H9 (cell line): ENCODE measurements around the gene TRABD2B. TPM values are rescaled to one million over a fixed set of nuclear protein-coding genes. Genes with fewer than 3 reads are reported as not detected.

Experiments
- DNase-seq: peaks from one replicate; pipeline ENCODE4 v3.0.0-alpha.2; 2017
- H2AFZ ChIP-seq: one replicate; pipeline ENCODE4 v1.6.1; 2013; ENCODE audit warnings: mild to moderate bottlenecking, low read length, control low read depth, moderate library complexity
- H2AK5ac ChIP-seq: 2 replicates; pipeline ENCODE4 v1.6.1; 2013; ENCODE audit warnings: low read length, control low read depth, mixed read lengths; ENCODE audit not compliant: insufficient read length
- H2BK120ac ChIP-seq: one replicate; pipeline ENCODE4 v1.6.1; 2013; ENCODE audit warnings: low read depth, mild to moderate bottlenecking, low read length, control low read depth, inconsistent platforms; ENCODE audit not compliant: poor library complexity, severe bottlenecking
- H2BK12ac ChIP-seq: 2 replicates; pipeline ENCODE4 v1.6.1; 2013; ENCODE audit warnings: low read length, control low read depth, mixed read lengths, low read depth; ENCODE audit not compliant: insufficient read length
- H2BK15ac ChIP-seq: 2 replicates; pipeline ENCODE4 v1.6.1; 2013; ENCODE audit warnings: low read depth, low read length, control low read depth
- H2BK20ac ChIP-seq: one replicate; pipeline ENCODE4 v1.6.1; 2013; ENCODE audit warnings: low read depth, mild to moderate bottlenecking, low read length, control low read depth, inconsistent platforms; ENCODE audit not compliant: poor library complexity, severe bottlenecking
- H2BK5ac ChIP-seq: 2 replicates; pipeline ENCODE4 v1.6.1; 2013; ENCODE audit warnings: low read length, control low read depth, mixed read lengths; ENCODE audit not compliant: insufficient read length
- H3K14ac ChIP-seq: 2 replicates; pipeline ENCODE4 v1.6.1; 2013; ENCODE audit warnings: low read length, control low read depth; ENCODE audit not compliant: insufficient read depth
- H3K18ac ChIP-seq: 2 replicates; pipeline ENCODE4 v1.6.1; 2013; ENCODE audit warnings: low read depth, mild to moderate bottlenecking, mixed read lengths, low read length, control low read depth; ENCODE audit not compliant: insufficient read length
- H3K23ac ChIP-seq: 2 replicates; pipeline ENCODE4 v1.6.1; 2013; ENCODE audit warnings: low read length, control low read depth, mixed read lengths, low read depth; ENCODE audit not compliant: insufficient read length
- H3K23me2 ChIP-seq: 2 replicates; pipeline ENCODE4 v1.6.1; 2013; ENCODE audit warnings: low read depth, mild to moderate bottlenecking, mixed read lengths, low read length, control low read depth; ENCODE audit not compliant: insufficient read length, poor library complexity, severe bottlenecking
- H3K27ac ChIP-seq: 2 replicates; pipeline ENCODE4 v1.5.1; 2013; ENCODE audit warnings: low read length, control low read depth, mixed read lengths, low read depth; ENCODE audit not compliant: insufficient read length
- H3K27me3 ChIP-seq: 2 replicates; pipeline ENCODE4 v1.6.1; 2013; ENCODE audit warnings: low read length, control low read depth, inconsistent platforms; ENCODE audit not compliant: insufficient read depth
- H3K4ac ChIP-seq: 2 replicates; pipeline ENCODE4 v1.6.1; 2013; ENCODE audit warnings: low read depth, mild to moderate bottlenecking, control low read depth, inconsistent platforms, low read length, moderate library complexity
- H3K4me1 ChIP-seq: 2 replicates; pipeline ENCODE4 v1.6.1; 2013; ENCODE audit warnings: low read length, control low read depth, inconsistent platforms; ENCODE audit not compliant: insufficient read depth
- H3K4me2 ChIP-seq: 2 replicates; pipeline ENCODE4 v1.6.1; 2013; ENCODE audit warnings: low read length, control low read depth, mixed read lengths; ENCODE audit not compliant: insufficient read length, insufficient read depth
- H3K56ac ChIP-seq: 2 replicates; pipeline ENCODE4 v1.6.1; 2013; ENCODE audit warnings: low read depth, mild to moderate bottlenecking, mixed read lengths, low read length, control low read depth; ENCODE audit not compliant: insufficient read length
- H3K79me1 ChIP-seq: 2 replicates; pipeline ENCODE4 v1.6.1; 2013; ENCODE audit warnings: low read depth, mild to moderate bottlenecking, moderate library complexity, low read length, control low read depth, inconsistent platforms; ENCODE audit not compliant: insufficient read depth, poor library complexity, severe bottlenecking
- H3K79me2 ChIP-seq: 2 replicates; pipeline ENCODE4 v1.6.1; 2013; ENCODE audit warnings: low read length, control low read depth, inconsistent platforms; ENCODE audit not compliant: insufficient read depth
- H3K9ac ChIP-seq: 2 replicates; pipeline ENCODE4 v1.6.1; 2013; ENCODE audit warnings: low read length, control low read depth, mixed read lengths; ENCODE audit not compliant: insufficient read length; ENCODE audit errors: extremely low read depth
- H3K9me3 ChIP-seq: one replicate; pipeline ENCODE4 v1.6.1; 2013; ENCODE audit warnings: low read depth, low read length, inconsistent platforms; ENCODE audit not compliant: control insufficient read depth
- H3T11ph ChIP-seq: one replicate; pipeline ENCODE4 v1.6.1; 2013; ENCODE audit warnings: mild to moderate bottlenecking, low read length, control low read depth, inconsistent platforms
- H4K20me1 ChIP-seq: one replicate; pipeline ENCODE4 v1.6.1; 2013; ENCODE audit not compliant: control insufficient read depth, insufficient read length, insufficient read depth
- H4K5ac ChIP-seq: 2 replicates; pipeline ENCODE4 v1.6.1; 2013; ENCODE audit warnings: low read depth, mild to moderate bottlenecking, mixed read lengths, low read length, control low read depth; ENCODE audit not compliant: insufficient read length
- H4K8ac ChIP-seq: replicated peaks from 2 replicates; pipeline ENCODE4 v1.6.1; 2013; ENCODE audit warnings: low read length, control low read depth, mixed read lengths, low read depth; ENCODE audit not compliant: insufficient read length
- H4K91ac ChIP-seq: 2 replicates; pipeline ENCODE4 v1.6.1; 2013; ENCODE audit warnings: low read depth, mild to moderate bottlenecking, moderate library complexity, mixed read lengths, low read length, control low read depth; ENCODE audit not compliant: insufficient read length
- H3K27ac Mint-ChIP-seq, 3 experiments: 2 replicates in 2 of 3; 3 replicates in 1 of 3; pipeline ENCODE4 v1.8.0; 2020 to 2021; ENCODE audit warnings: mixed read lengths in 3 of 3, mild to moderate bottlenecking in 1 of 3, moderate library complexity in 1 of 3
- H3K27me3 Mint-ChIP-seq: 2 replicates; pipeline ENCODE4 v1.8.0; 2021; ENCODE audit warnings: low read depth, mild to moderate bottlenecking, moderate library complexity, mixed read lengths
- H3K36me3 Mint-ChIP-seq, 3 experiments: 2 replicates in 2 of 3; 3 replicates in 1 of 3; pipeline ENCODE4 v1.8.0; 2020 to 2021; ENCODE audit warnings: low read depth in 3 of 3, mixed read lengths in 3 of 3; ENCODE audit not compliant: insufficient read depth in 1 of 3
- H3K4me1 Mint-ChIP-seq, 2 experiments: 2 replicates each; pipeline ENCODE4 v1.8.0; 2020; ENCODE audit warnings: mixed read lengths in 2 of 2
- H3K4me3 Mint-ChIP-seq, 2 experiments: 2 replicates in 1 of 2; 3 replicates in 1 of 2; pipeline ENCODE4 v1.8.0; 2020 to 2021; ENCODE audit warnings: mild to moderate bottlenecking in 2 of 2, mixed read lengths in 2 of 2, moderate library complexity in 1 of 2
- H3K9me3 Mint-ChIP-seq, 2 experiments: 2 replicates in 1 of 2; 3 replicates in 1 of 2; pipeline ENCODE4 v1.8.0; 2020; ENCODE audit warnings: mild to moderate bottlenecking in 2 of 2, mixed read lengths in 2 of 2, moderate library complexity in 1 of 2
- WGBS: extraction: QIAGEN DNeasy Blood & Tissue Kit; methylation state at CpG from one replicate; pipeline ENCODE4 v1.1.7; 2013; ENCODE audit warnings: missing lambda C conversion rate, low lambda C conversion rate, mixed read lengths; ENCODE audit not compliant: insufficient read length; ENCODE audit errors: extremely low coverage; 5-methylcytosine and 5-hydroxymethylcytosine counted together
- total RNA-seq: library from RNA; stranded (reverse); gene quantifications from 2 replicates; pipeline ENCODE4 v1.2.1, GENCODE V29; 2021
- TF ChIP-seq, protein P1 (sequence below): fragments of 200-600 bp; sonication (generic); conservative IDR thresholded peaks from 3 replicates; pipeline ENCODE4 v1.8.0; 2021; ENCODE audit warnings: antibody characterized with exemption, mild to moderate bottlenecking

TRABD2B gene
- total RNA-seq, 1 experiment from 2014 or later, result 2.3 TPM

DNA sequence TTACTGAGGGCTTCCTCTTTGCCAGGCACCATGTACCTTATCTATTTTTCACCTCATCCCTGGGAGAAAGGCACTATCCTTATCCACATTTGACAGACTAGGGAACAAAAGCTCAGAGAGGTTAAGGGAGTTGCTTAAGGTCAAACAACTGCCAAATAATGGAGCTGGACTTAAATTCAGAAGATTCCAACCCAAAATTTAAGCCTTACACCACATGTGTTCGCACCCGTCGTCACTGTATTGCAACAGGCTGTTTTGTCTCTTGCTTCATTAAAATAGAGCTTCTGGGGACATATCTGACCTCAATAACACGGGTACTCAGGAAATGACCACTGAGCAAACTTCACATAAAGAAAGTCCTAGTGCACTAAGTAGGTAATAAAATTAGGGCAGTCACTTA lies 62.0 kb downstream of the TRABD2B start:
- Histone ChIP-seq H3K79me1 (no peaks in the 10 kb centered on the region), H3K23me2 (no peaks in the 10 kb centered on the region), H3K9me3 (no peaks in the 10 kb centered on the region), H2BK15ac (no peak overlapping the region), H3K4me2 (no peak overlapping the region), H2BK20ac (no peak overlapping the region), H3K14ac (no peak overlapping the region), H3K27me3 (no peaks in the 10 kb centered on the region), H3K18ac (no peak overlapping the region), H2BK5ac (no peak overlapping the region), H4K91ac (no peak overlapping the region), H3K56ac (no peak overlapping the region), H3K79me2 (peaks cover 3% of the 10 kb centered on the region; the same call in 1 of the 2 replicates), H3K4ac (no peak overlapping the region), H2AFZ (no peak overlapping the region), H3K4me1 (peaks cover 3% of the 10 kb centered on the region; the same call in 1 of the 2 replicates), H3K27ac (no peak overlapping the region), H3T11ph (no peak overlapping the region), H3K9ac (no peak overlapping the region), H4K5ac (no peak overlapping the region), H4K20me1 (no peaks in the 10 kb centered on the region), H2BK12ac (no peak overlapping the region), H2BK120ac (no peak overlapping the region), H2AK5ac (no peak overlapping the region), H3K23ac (no peak overlapping the region), H4K8ac (no peak overlapping the region)
- Mint-ChIP-seq H3K9me3 (no peaks in the 10 kb centered on the region), H3K27ac (no peak overlapping the region), H3K4me3 (no peak overlapping the region), H3K36me3 (no peaks in the 10 kb centered on the region; a peak in 1 of 7 replicates), H3K4me1 (peaks cover 10 to 13% of the 10 kb centered on the region in 2 experiments), H3K27me3 (peaks cover 4% of the 10 kb centered on the region)
- no CpG with 5 or more reads among the region's 4 CpGs for WGBS
- TF ChIP-seq, protein P1, sequence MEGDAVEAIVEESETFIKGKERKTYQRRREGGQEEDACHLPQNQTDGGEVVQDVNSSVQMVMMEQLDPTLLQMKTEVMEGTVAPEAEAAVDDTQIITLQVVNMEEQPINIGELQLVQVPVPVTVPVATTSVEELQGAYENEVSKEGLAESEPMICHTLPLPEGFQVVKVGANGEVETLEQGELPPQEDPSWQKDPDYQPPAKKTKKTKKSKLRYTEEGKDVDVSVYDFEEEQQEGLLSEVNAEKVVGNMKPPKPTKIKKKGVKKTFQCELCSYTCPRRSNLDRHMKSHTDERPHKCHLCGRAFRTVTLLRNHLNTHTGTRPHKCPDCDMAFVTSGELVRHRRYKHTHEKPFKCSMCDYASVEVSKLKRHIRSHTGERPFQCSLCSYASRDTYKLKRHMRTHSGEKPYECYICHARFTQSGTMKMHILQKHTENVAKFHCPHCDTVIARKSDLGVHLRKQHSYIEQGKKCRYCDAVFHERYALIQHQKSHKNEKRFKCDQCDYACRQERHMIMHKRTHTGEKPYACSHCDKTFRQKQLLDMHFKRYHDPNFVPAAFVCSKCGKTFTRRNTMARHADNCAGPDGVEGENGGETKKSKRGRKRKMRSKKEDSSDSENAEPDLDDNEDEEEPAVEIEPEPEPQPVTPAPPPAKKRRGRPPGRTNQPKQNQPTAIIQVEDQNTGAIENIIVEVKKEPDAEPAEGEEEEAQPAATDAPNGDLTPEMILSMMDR, result no peak
- no peak for DNase-seq
